ENCODE measurements around the gene PRKACB. TPM values are rescaled to one million over a fixed set of nuclear protein-coding genes. Genes with fewer than 3 reads are reported as not detected.
A peak's percentile ranks its signal among the peaks of the same experiment; 100 is the strongest.

The PRKACB gene
- total RNA-seq, 3 donors from 2014 or later (not counting 1 experiment from before 2014, with no cell fraction given): 111 to 148 (median 140) TPM

DNA sequence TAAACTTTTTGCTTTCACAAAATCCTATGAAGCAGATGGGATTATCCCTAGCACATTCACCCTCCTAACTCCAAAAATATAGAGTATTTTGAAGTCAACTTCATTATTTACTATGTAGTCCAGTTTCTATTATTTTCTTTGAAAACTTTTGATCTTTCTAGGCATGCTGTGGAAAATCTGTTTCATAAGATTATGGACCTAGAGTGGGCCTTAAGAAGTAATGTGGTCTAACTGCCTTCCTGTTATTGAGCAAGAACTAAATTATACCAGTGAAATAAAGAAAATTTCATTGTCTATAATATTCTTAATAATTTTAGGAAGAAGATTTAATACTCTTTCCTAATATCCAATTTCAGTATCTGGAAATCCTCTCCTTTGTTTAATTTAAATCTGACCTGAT lies 58.1 kb downstream of the PRKACB start:
- H3K4me3 ChIP-seq (ENCODE audit: low read length): no peak overlapping the region
- no peak overlapping the region for H3K27ac ChIP-seq (ENCODE audit: low read length)
- DNase-seq (no peak), ATAC-seq (no peak)
- Mint-ChIP-seq H3K4me3 (no peak overlapping the region), H3K36me3 (peaks cover 23% of the 10 kb centered on the region), H3K27ac (peak overlapping the region; percentile 27 to 53), H3K4me1 (peaks cover 11 to 18% of the 10 kb centered on the region in 2 donors), H3K27me3 (ENCODE audit: low read depth in 2 of 2) (no peaks in the 10 kb centered on the region), H3K9me3 (no peaks in the 10 kb centered on the region)
- peaks cover 62% of the 10 kb centered on the region for H3K36me3 ChIP-seq (ENCODE audit: control insufficient read depth, insufficient read depth, low read length)
- H3K27me3 ChIP-seq (ENCODE audit: control insufficient read depth, insufficient read depth, low read length): no peaks in the 10 kb centered on the region
- H3K4me1 ChIP-seq (ENCODE audit: control insufficient read depth, insufficient read depth, low read length): no peaks in the 10 kb centered on the region
- TF ChIP-seq, protein P1, sequence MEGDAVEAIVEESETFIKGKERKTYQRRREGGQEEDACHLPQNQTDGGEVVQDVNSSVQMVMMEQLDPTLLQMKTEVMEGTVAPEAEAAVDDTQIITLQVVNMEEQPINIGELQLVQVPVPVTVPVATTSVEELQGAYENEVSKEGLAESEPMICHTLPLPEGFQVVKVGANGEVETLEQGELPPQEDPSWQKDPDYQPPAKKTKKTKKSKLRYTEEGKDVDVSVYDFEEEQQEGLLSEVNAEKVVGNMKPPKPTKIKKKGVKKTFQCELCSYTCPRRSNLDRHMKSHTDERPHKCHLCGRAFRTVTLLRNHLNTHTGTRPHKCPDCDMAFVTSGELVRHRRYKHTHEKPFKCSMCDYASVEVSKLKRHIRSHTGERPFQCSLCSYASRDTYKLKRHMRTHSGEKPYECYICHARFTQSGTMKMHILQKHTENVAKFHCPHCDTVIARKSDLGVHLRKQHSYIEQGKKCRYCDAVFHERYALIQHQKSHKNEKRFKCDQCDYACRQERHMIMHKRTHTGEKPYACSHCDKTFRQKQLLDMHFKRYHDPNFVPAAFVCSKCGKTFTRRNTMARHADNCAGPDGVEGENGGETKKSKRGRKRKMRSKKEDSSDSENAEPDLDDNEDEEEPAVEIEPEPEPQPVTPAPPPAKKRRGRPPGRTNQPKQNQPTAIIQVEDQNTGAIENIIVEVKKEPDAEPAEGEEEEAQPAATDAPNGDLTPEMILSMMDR (IDR thresholded peaks at IDR 0.05): no peak
- intact Hi-C loops (cut with micrococcal nuclease): no loop called here
- no peaks in the 10 kb centered on the region for H3K9me3 ChIP-seq (ENCODE audit: control insufficient read depth, insufficient read depth, low read length)

DNA sequence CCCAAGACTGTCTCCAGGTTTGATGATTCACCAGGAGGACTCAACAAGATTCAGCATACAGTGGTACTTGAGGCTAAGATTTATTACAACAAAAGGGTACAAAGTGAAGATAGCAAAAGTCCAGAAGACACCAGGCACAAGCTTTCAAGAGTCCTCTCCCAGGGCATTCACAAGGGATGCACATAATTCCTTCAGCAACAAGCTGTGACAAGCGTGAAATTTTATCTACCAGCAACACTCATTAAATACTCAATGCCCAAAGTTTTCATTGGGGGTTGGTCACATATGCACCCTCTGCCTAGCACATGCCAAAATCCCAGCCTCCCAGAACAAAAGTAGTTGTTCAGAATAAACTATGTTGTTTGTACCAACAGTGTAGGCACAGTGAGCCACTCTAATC lies 62.3 kb downstream of the PRKACB start:
- TF ChIP-seq, protein P1 (IDR thresholded peaks at IDR 0.05): no peak
- Mint-ChIP-seq H3K4me1 (peaks cover 10 to 13% of the 10 kb centered on the region in 2 donors), H3K27ac (peak overlapping the region in 1 of 2 donors; percentile 40)

DNA sequence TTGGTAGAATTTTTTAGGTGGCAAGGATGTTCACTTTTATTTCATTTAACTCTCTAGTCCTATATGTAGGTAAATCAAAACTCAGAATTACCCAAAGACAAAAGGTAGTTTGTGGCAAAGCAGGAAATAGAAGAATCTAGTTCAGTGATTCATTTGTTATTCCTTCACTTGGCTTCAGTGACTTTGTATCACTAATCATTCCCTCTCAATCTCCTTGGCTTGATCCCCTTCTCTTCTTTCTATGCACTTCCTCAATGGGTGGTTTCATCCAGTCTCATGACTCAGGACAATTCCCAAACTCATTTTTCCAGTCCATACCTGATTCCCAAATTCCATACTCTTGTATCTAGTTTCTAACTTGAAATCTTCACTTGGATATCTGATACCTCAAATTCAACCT lies 64.9 kb downstream of the PRKACB start:
- H3K27me3 ChIP-seq (ENCODE audit: control insufficient read depth, insufficient read depth, low read length): no peaks in the 10 kb centered on the region
- no peaks in the 10 kb centered on the region for H3K27me3 Mint-ChIP-seq (ENCODE audit: low read depth in 2 of 2)
- no peak for ATAC-seq
- H3K9me3 Mint-ChIP-seq: no peaks in the 10 kb centered on the region
- TF ChIP-seq, protein P1 (IDR thresholded peaks at IDR 0.05): no peak
- H3K27ac Mint-ChIP-seq: peak overlapping the region in 1 of 2 donors; percentile 60
- intact Hi-C loops (cut with micrococcal nuclease): no loop called here
- no peak overlapping the region for H3K27ac ChIP-seq (ENCODE audit: low read length)
- no peak overlapping the region for H3K4me3 ChIP-seq (ENCODE audit: low read length)
- H3K4me1 Mint-ChIP-seq: peaks cover 19 to 24% of the 10 kb centered on the region in 2 donors
- H3K36me3 ChIP-seq (ENCODE audit: control insufficient read depth, insufficient read depth, low read length): peaks cover 31% of the 10 kb centered on the region
- no peak for DNase-seq
- H3K36me3 Mint-ChIP-seq: no peaks in the 10 kb centered on the region
- no peaks in the 10 kb centered on the region for H3K9me3 ChIP-seq (ENCODE audit: control insufficient read depth, insufficient read depth, low read length)
- no peak overlapping the region for H3K4me3 Mint-ChIP-seq
- H3K4me1 ChIP-seq (ENCODE audit: control insufficient read depth, insufficient read depth, low read length): peaks cover under 1% of the 10 kb centered on the region

More for the DNA sequence above, 62.3 kb downstream of the PRKACB start:
- Histone ChIP-seq H3K4me1 (ENCODE audit: control insufficient read depth, insufficient read depth, low read length) (no peaks in the 10 kb centered on the region), H3K36me3 (ENCODE audit: control insufficient read depth, insufficient read depth, low read length) (peaks cover 46% of the 10 kb centered on the region), H3K27ac (ENCODE audit: low read length) (no peak overlapping the region), H3K4me3 (ENCODE audit: low read length) (no peak overlapping the region), H3K9me3 (ENCODE audit: control insufficient read depth, insufficient read depth, low read length) (no peaks in the 10 kb centered on the region), H3K27me3 (ENCODE audit: control insufficient read depth, insufficient read depth, low read length) (no peaks in the 10 kb centered on the region)
- Mint-ChIP-seq H3K27me3 (ENCODE audit: low read depth in 2 of 2) (no peaks in the 10 kb centered on the region), H3K9me3 (no peaks in the 10 kb centered on the region), H3K36me3 (no peaks in the 10 kb centered on the region), H3K4me3 (no peak overlapping the region)
- ATAC-seq (no peak), DNase-seq (no peak)
- intact Hi-C loops (cut with micrococcal nuclease): no loop called here
- 100% methylated on average over 1 of the region's 1 CpG for WGBS (ENCODE audit: insufficient coverage)
